T-helper 17 cell (primary cell): ENCODE data around the gene CABS1. TPM values are rescaled to one million over a fixed set of nuclear protein-coding genes. Genes with fewer than 3 reads are reported as not detected.

Experiments
- ATAC-seq: fragments of 150-1000 bp; cut with Tn5 transposase; 2 replicates; pipeline ENCODE4 v1.10.0; 2021; ENCODE audit warnings: mild to moderate bottlenecking, moderate library complexity
- DNase-seq, 3 donors: peaks; one replicate each; pipeline versions ENCODE4 v3.0.0 to v3.0.0-alpha.2; 2020 to 2021
- H3K9me3 ChIP-seq: one replicate; pipeline ENCODE4 v1.7.0; 2013; ENCODE audit warnings: low read length, mild to moderate bottlenecking; ENCODE audit not compliant: control insufficient read depth, poor library complexity, severe bottlenecking
- H3K27ac Mint-ChIP-seq: one replicate; pipeline ENCODE4 v1.8.0; 2022; ENCODE audit warnings: mild to moderate bottlenecking, moderate library complexity, mixed read lengths
- H3K27me3 Mint-ChIP-seq: one replicate; pipeline ENCODE4 v1.8.0; 2022; ENCODE audit warnings: mixed read lengths
- H3K36me3 Mint-ChIP-seq: one replicate; pipeline ENCODE4 v1.8.0; 2022; ENCODE audit warnings: low read depth, mixed read lengths
- H3K4me1 Mint-ChIP-seq: one replicate; pipeline ENCODE4 v1.8.0; 2022; ENCODE audit warnings: mild to moderate bottlenecking, mixed read lengths
- H3K4me3 Mint-ChIP-seq: one replicate; pipeline ENCODE4 v1.8.0; 2022; ENCODE audit warnings: mild to moderate bottlenecking, moderate library complexity, mixed read lengths
- total RNA-seq, 4 donors: library from RNA in 2 of 4; stranded (reverse) in 2 of 4; gene quantifications; one replicate each; pipeline ENCODE4 v1.2.3 and lab custom pipeline; 2022 to 2026

The CABS1 gene
- total RNA-seq, 2 donors from 2014 or later = not detected

DNA sequence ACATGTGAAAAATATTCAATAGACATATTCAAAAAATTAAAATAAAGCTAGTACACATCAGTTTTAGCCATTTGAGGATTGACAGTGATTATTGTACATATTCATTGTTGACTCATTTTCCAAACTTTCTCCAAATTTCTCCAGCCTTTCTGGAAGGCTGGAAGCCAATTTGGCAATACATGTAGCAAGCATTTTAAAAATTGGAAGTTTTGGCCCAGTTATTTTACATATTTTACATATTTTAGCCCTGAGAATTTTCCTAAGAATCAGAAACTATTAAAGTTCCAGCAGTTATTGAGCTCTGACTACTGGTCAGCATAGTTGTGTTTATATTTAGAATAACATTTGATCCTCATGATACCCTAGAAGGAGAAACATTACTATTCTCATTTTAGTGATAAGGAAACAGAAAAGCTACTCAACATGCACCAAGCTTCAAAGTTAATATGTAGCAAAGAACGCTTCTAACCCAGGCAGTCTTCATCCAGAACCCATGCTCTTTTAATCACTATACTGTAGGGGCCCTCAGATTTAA lies 3.2 kb downstream of the CABS1 start:
- no peaks in the 10 kb centered on the region for H3K36me3 Mint-ChIP-seq
- DNase-seq (no peak), ATAC-seq (no peak)
- no peaks in the 10 kb centered on the region for H3K27me3 Mint-ChIP-seq
- no peaks in the 10 kb centered on the region for H3K9me3 ChIP-seq
- H3K4me3 Mint-ChIP-seq = no peak overlapping the region
- H3K4me1 Mint-ChIP-seq = no peaks in the 10 kb centered on the region
- H3K27ac Mint-ChIP-seq = no peak overlapping the region

DNA sequence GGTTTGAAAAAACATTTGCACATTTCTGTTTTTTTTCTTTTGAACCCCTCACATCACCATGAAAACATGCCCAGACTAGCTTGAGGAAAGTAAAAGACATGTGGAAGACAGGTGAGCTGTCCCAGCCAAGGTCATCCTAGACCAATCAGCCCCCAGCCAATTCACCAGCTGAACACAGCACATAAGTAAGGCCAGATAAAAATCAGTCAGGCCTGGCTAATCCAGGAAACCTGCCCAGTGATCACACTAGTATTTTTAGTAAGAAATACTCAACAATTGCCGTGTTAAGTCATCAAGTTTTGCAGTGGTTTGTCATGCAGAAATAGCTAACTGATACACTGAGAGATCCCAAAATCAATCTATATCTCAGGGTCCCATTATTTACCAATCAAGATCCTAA lies 21.4 kb downstream of the CABS1 start:
- ATAC-seq (no peak), DNase-seq (no peak)
- no peak overlapping the region for H3K4me3 Mint-ChIP-seq
- no peaks in the 10 kb centered on the region for H3K36me3 Mint-ChIP-seq
- H3K4me1 Mint-ChIP-seq = peaks cover 2% of the 10 kb centered on the region
- no peaks in the 10 kb centered on the region for H3K27me3 Mint-ChIP-seq
- no peaks in the 10 kb centered on the region for H3K9me3 ChIP-seq
- no peak overlapping the region for H3K27ac Mint-ChIP-seq

DNA sequence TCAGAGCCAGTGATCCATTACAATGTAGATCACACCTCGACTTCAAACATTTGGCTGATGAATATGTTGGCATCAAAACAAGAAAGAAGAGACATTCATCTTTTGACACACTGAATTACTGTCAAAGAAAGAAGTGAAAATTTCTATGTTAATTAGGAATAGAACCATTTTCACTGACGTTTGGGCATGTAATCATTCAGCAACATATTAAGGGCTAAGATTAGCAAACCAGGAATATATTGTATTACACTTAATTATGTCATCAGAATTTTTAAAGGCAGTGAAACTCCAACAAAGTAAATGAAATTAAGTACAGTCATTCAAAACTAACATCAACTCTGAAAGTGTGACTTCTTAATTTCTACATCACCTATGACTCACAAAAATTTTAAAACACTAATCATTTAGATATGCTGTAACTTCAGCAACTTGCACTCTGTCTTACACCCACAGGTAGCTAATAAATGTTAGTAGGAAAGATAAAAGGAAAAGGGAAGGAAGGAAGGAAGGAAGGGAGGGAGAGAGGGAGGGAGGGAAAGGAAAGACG lies 24.4 kb downstream of the CABS1 start:
- Mint-ChIP-seq H3K27me3 (no peaks in the 10 kb centered on the region), H3K36me3 (no peaks in the 10 kb centered on the region), H3K4me1 (peaks cover 2% of the 10 kb centered on the region), H3K4me3 (no peak overlapping the region), H3K27ac (no peak overlapping the region)
- H3K9me3 ChIP-seq = no peaks in the 10 kb centered on the region
- no peak for DNase-seq
- ATAC-seq = no peak

- no peak for DNase-seq
- Mint-ChIP-seq H3K4me1 (peaks cover 2% of the 10 kb centered on the region), H3K27me3 (no peaks in the 10 kb centered on the region), H3K27ac (no peak within 1 kb of the TSS), H3K36me3 (no peaks in the 10 kb centered on the region), H3K4me3 (no peak within 1 kb of the TSS)
- H3K9me3 ChIP-seq = no peaks in the 10 kb centered on the region
- ATAC-seq = no peak
These were observed 25.7 kb downstream of the CABS1 start, which contains the start of gene SMR3A for GRCh38 chr4:70360460-70360859. SMR3A (plus strand) TSS chr4:70360760; CDS start chr4:70362116, 1,356 bp downstream.

DNA sequence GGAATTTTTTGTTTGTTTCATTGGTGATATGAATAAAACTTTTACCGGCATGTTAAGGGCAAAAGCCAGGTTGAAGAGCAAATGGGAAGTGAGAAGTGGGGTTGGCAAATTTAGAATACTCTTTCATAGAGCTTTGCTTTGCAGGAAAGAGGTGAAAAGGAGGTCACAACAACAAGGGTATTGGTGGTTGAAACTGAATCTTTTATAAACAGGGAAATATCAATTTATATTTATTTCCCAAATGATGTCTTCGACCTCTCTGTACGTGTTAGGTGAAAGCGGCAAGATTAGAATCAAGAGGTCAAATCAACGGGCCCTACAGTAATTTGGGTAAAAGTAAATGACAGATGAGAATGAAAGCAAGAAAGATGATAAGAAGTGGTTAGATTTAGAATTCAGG lies 29.2 kb downstream of the CABS1 start:
- no peak for DNase-seq

GRCh38 chr4:70365479-70365878 lies 30.7 kb downstream of the CABS1 start:
- Mint-ChIP-seq H3K27me3 (no peaks in the 10 kb centered on the region), H3K36me3 (no peaks in the 10 kb centered on the region), H3K4me1 (no peaks in the 10 kb centered on the region), H3K4me3 (no peak overlapping the region), H3K27ac (no peak overlapping the region)
- ATAC-seq (no peak), DNase-seq (no peak)
- no peaks in the 10 kb centered on the region for H3K9me3 ChIP-seq

More for the DNA sequence above, 29.2 kb downstream of the CABS1 start:
- Mint-ChIP-seq H3K4me3 (no peak overlapping the region), H3K27me3 (no peaks in the 10 kb centered on the region), H3K4me1 (peaks cover 2% of the 10 kb centered on the region), H3K27ac (no peak overlapping the region), H3K36me3 (no peaks in the 10 kb centered on the region)
- no peaks in the 10 kb centered on the region for H3K9me3 ChIP-seq
- ATAC-seq = no peak

GRCh38 chr4:70367813-70368212 lies 33.0 kb downstream of the CABS1 start:
- DNase-seq (no peak), ATAC-seq (no peak)
- no peaks in the 10 kb centered on the region for H3K36me3 Mint-ChIP-seq
- no peaks in the 10 kb centered on the region for H3K27me3 Mint-ChIP-seq
- no peak overlapping the region for H3K4me3 Mint-ChIP-seq
- H3K4me1 Mint-ChIP-seq = no peaks in the 10 kb centered on the region
- H3K27ac Mint-ChIP-seq = no peak overlapping the region
- no peaks in the 10 kb centered on the region for H3K9me3 ChIP-seq

DNA sequence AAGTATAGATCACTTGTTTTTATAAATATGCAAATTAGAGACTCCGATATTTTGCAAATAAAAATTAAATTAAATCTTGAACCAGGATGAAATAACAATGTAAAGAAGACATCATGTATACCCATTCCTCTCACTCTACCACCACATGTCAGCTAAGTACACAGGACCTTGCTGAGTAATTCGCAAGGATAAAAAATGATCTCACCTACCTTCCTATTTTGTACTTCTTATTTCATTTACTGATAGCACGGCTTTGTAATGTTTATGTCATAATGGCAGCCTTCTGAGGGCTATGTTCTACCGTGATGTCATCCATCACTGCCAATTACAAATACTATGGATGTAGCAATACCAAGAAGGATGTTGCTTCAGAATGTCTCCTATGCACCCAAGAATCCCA lies 37.2 kb downstream of the CABS1 start:
- no peak for ATAC-seq
- H3K27ac Mint-ChIP-seq = no peak overlapping the region
- no peak for DNase-seq
- no peaks in the 10 kb centered on the region for H3K27me3 Mint-ChIP-seq
- no peaks in the 10 kb centered on the region for H3K9me3 ChIP-seq
- H3K4me3 Mint-ChIP-seq = no peak overlapping the region
- H3K4me1 Mint-ChIP-seq = no peaks in the 10 kb centered on the region
- no peaks in the 10 kb centered on the region for H3K36me3 Mint-ChIP-seq

GRCh38 chr4:70372760-70373159 lies 38.0 kb downstream of the CABS1 start:
- Mint-ChIP-seq H3K27me3 (no peaks in the 10 kb centered on the region), H3K4me3 (no peak overlapping the region), H3K4me1 (no peaks in the 10 kb centered on the region), H3K36me3 (no peaks in the 10 kb centered on the region), H3K27ac (no peak overlapping the region)
- H3K9me3 ChIP-seq = no peaks in the 10 kb centered on the region
- no peak for ATAC-seq
- no peak for DNase-seq

DNA sequence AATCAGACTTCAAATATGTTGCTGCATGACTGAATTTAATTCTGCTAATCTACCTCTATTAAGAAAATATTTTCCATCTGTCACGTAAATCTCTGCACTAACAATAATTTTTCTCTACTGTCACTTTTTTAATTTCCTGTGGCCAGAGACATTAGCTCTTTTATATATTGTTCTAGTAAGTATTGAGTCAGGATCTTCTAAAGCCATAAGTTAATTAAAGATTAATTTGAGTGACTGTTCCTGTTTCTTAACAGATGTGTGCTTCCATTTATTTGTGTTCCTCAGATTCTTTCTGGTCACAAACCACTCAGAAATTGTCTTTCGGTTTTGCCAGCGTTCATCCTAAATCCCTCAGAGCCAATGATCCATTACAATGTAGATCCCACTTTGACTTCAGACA lies 45.8 kb downstream of the CABS1 start:
- Mint-ChIP-seq H3K27ac (no peak overlapping the region), H3K27me3 (no peaks in the 10 kb centered on the region), H3K4me3 (no peak overlapping the region), H3K4me1 (no peaks in the 10 kb centered on the region), H3K36me3 (no peaks in the 10 kb centered on the region)
- H3K9me3 ChIP-seq = no peaks in the 10 kb centered on the region
- ATAC-seq (no peak), DNase-seq (no peak)

DNA sequence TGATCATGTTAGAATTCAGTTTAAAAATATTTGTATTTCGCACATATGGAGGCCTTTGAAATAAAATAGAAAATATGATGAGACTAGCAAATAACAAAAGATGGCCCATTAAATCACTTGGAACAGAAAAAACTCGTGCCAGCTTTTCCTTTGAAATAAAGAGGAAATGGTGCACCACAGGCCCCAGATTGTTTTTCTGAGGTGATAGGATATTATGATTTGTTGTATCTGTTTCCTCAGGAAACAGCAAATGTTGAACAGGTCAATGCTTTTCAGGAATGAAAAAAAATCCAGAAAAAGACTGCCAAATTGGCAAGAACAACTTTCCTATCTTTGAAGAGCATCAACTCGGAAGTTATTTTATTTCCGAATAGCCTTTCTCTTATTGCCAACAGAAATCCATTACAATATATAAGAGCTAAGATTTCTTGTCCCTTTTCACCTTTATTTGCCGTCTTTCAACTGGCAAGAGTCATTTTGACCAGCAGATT lies 48.0 kb downstream of the CABS1 start, which contains the start of gene SMR3B:
SMR3B (plus strand) TSS at position 441 of the 491 bp plus-strand sequence. CDS start 1,380 bp downstream, outside the sequence.
- H3K9me3 ChIP-seq = no peaks in the 10 kb centered on the region
- Mint-ChIP-seq H3K27ac (no peak within 1 kb of the TSS), H3K4me3 (no peak within 1 kb of the TSS), H3K36me3 (no peaks in the 10 kb centered on the region), H3K27me3 (no peaks in the 10 kb centered on the region), H3K4me1 (no peaks in the 10 kb centered on the region)
- no peak for DNase-seq
- ATAC-seq = no peak

Other genes starting within 250 kb of the CABS1 start
- gene PRR27, start 180.7 kb upstream of the CABS1 start, total RNA-seq = not detected
- not detected for gene ODAM, start 139.3 kb upstream of the CABS1 start, total RNA-seq
- gene FDCSP, start 108.9 kb upstream of the CABS1 start, total RNA-seq = not detected
- not detected for gene CSN3, start 92.4 kb upstream of the CABS1 start, total RNA-seq
- not detected for gene SMR3A, start 25.8 kb downstream of the CABS1 start, total RNA-seq
- gene SMR3B, start 48.1 kb downstream of the CABS1 start, total RNA-seq = not detected
- gene OPRPN, start 63.0 kb downstream of the CABS1 start, total RNA-seq = not detected
- gene MUC7, start 137.2 kb downstream of the CABS1 start, total RNA-seq = not detected
- gene AMTN, start 183.6 kb downstream of the CABS1 start, total RNA-seq = not detected